H9 (cell line): ENCODE results near the gene PGBD5. TPM values are rescaled to one million over a fixed set of nuclear protein-coding genes. Genes with fewer than 3 reads are reported as not detected.

ENCODE experiments used
- DNase-seq: peaks from one replicate; pipeline ENCODE4 v3.0.0-alpha.2; 2017
- H2AFZ ChIP-seq: one replicate; pipeline ENCODE4 v1.6.1; 2013; ENCODE audit warnings: mild to moderate bottlenecking, low read length, control low read depth, moderate library complexity
- H2AK5ac ChIP-seq: 2 replicates; pipeline ENCODE4 v1.6.1; 2013; ENCODE audit warnings: low read length, control low read depth, mixed read lengths; ENCODE audit not compliant: insufficient read length
- H2BK120ac ChIP-seq: one replicate; pipeline ENCODE4 v1.6.1; 2013; ENCODE audit warnings: low read depth, mild to moderate bottlenecking, low read length, control low read depth, inconsistent platforms; ENCODE audit not compliant: poor library complexity, severe bottlenecking
- H2BK12ac ChIP-seq: 2 replicates; pipeline ENCODE4 v1.6.1; 2013; ENCODE audit warnings: low read length, control low read depth, mixed read lengths, low read depth; ENCODE audit not compliant: insufficient read length
- H2BK15ac ChIP-seq: 2 replicates; pipeline ENCODE4 v1.6.1; 2013; ENCODE audit warnings: low read depth, low read length, control low read depth
- H2BK20ac ChIP-seq: one replicate; pipeline ENCODE4 v1.6.1; 2013; ENCODE audit warnings: low read depth, mild to moderate bottlenecking, low read length, control low read depth, inconsistent platforms; ENCODE audit not compliant: poor library complexity, severe bottlenecking
- H2BK5ac ChIP-seq: 2 replicates; pipeline ENCODE4 v1.6.1; 2013; ENCODE audit warnings: low read length, control low read depth, mixed read lengths; ENCODE audit not compliant: insufficient read length
- H3K14ac ChIP-seq: 2 replicates; pipeline ENCODE4 v1.6.1; 2013; ENCODE audit warnings: low read length, control low read depth; ENCODE audit not compliant: insufficient read depth
- H3K18ac ChIP-seq: 2 replicates; pipeline ENCODE4 v1.6.1; 2013; ENCODE audit warnings: low read depth, mild to moderate bottlenecking, mixed read lengths, low read length, control low read depth; ENCODE audit not compliant: insufficient read length
- H3K23ac ChIP-seq: 2 replicates; pipeline ENCODE4 v1.6.1; 2013; ENCODE audit warnings: low read length, control low read depth, mixed read lengths, low read depth; ENCODE audit not compliant: insufficient read length
- H3K23me2 ChIP-seq: 2 replicates; pipeline ENCODE4 v1.6.1; 2013; ENCODE audit warnings: low read depth, mild to moderate bottlenecking, mixed read lengths, low read length, control low read depth; ENCODE audit not compliant: insufficient read length, poor library complexity, severe bottlenecking
- H3K27ac ChIP-seq: 2 replicates; pipeline ENCODE4 v1.5.1; 2013; ENCODE audit warnings: low read length, control low read depth, mixed read lengths, low read depth; ENCODE audit not compliant: insufficient read length
- H3K27me3 ChIP-seq: 2 replicates; pipeline ENCODE4 v1.6.1; 2013; ENCODE audit warnings: low read length, control low read depth, inconsistent platforms; ENCODE audit not compliant: insufficient read depth
- H3K4ac ChIP-seq: 2 replicates; pipeline ENCODE4 v1.6.1; 2013; ENCODE audit warnings: low read depth, mild to moderate bottlenecking, control low read depth, inconsistent platforms, low read length, moderate library complexity
- H3K4me1 ChIP-seq: 2 replicates; pipeline ENCODE4 v1.6.1; 2013; ENCODE audit warnings: low read length, control low read depth, inconsistent platforms; ENCODE audit not compliant: insufficient read depth
- H3K4me2 ChIP-seq: 2 replicates; pipeline ENCODE4 v1.6.1; 2013; ENCODE audit warnings: low read length, control low read depth, mixed read lengths; ENCODE audit not compliant: insufficient read length, insufficient read depth
- H3K56ac ChIP-seq: 2 replicates; pipeline ENCODE4 v1.6.1; 2013; ENCODE audit warnings: low read depth, mild to moderate bottlenecking, mixed read lengths, low read length, control low read depth; ENCODE audit not compliant: insufficient read length
- H3K79me1 ChIP-seq: 2 replicates; pipeline ENCODE4 v1.6.1; 2013; ENCODE audit warnings: low read depth, mild to moderate bottlenecking, moderate library complexity, low read length, control low read depth, inconsistent platforms; ENCODE audit not compliant: insufficient read depth, poor library complexity, severe bottlenecking
- H3K79me2 ChIP-seq: 2 replicates; pipeline ENCODE4 v1.6.1; 2013; ENCODE audit warnings: low read length, control low read depth, inconsistent platforms; ENCODE audit not compliant: insufficient read depth
- H3K9ac ChIP-seq: 2 replicates; pipeline ENCODE4 v1.6.1; 2013; ENCODE audit warnings: low read length, control low read depth, mixed read lengths; ENCODE audit not compliant: insufficient read length; ENCODE audit errors: extremely low read depth
- H3K9me3 ChIP-seq: one replicate; pipeline ENCODE4 v1.6.1; 2013; ENCODE audit warnings: low read depth, low read length, inconsistent platforms; ENCODE audit not compliant: control insufficient read depth
- H3T11ph ChIP-seq: one replicate; pipeline ENCODE4 v1.6.1; 2013; ENCODE audit warnings: mild to moderate bottlenecking, low read length, control low read depth, inconsistent platforms
- H4K20me1 ChIP-seq: one replicate; pipeline ENCODE4 v1.6.1; 2013; ENCODE audit not compliant: control insufficient read depth, insufficient read length, insufficient read depth
- H4K5ac ChIP-seq: 2 replicates; pipeline ENCODE4 v1.6.1; 2013; ENCODE audit warnings: low read depth, mild to moderate bottlenecking, mixed read lengths, low read length, control low read depth; ENCODE audit not compliant: insufficient read length
- H4K8ac ChIP-seq: replicated peaks from 2 replicates; pipeline ENCODE4 v1.6.1; 2013; ENCODE audit warnings: low read length, control low read depth, mixed read lengths, low read depth; ENCODE audit not compliant: insufficient read length
- H4K91ac ChIP-seq: 2 replicates; pipeline ENCODE4 v1.6.1; 2013; ENCODE audit warnings: low read depth, mild to moderate bottlenecking, moderate library complexity, mixed read lengths, low read length, control low read depth; ENCODE audit not compliant: insufficient read length
- H3K27ac Mint-ChIP-seq, 3 experiments: 2 replicates in 2 of 3; 3 replicates in 1 of 3; pipeline ENCODE4 v1.8.0; 2020 to 2021; ENCODE audit warnings: mixed read lengths in 3 of 3, mild to moderate bottlenecking in 1 of 3, moderate library complexity in 1 of 3
- H3K27me3 Mint-ChIP-seq: 2 replicates; pipeline ENCODE4 v1.8.0; 2021; ENCODE audit warnings: low read depth, mild to moderate bottlenecking, moderate library complexity, mixed read lengths
- H3K36me3 Mint-ChIP-seq, 3 experiments: 2 replicates in 2 of 3; 3 replicates in 1 of 3; pipeline ENCODE4 v1.8.0; 2020 to 2021; ENCODE audit warnings: low read depth in 3 of 3, mixed read lengths in 3 of 3; ENCODE audit not compliant: insufficient read depth in 1 of 3
- H3K4me1 Mint-ChIP-seq, 2 experiments: 2 replicates each; pipeline ENCODE4 v1.8.0; 2020; ENCODE audit warnings: mixed read lengths in 2 of 2
- H3K4me3 Mint-ChIP-seq, 2 experiments: 2 replicates in 1 of 2; 3 replicates in 1 of 2; pipeline ENCODE4 v1.8.0; 2020 to 2021; ENCODE audit warnings: mild to moderate bottlenecking in 2 of 2, mixed read lengths in 2 of 2, moderate library complexity in 1 of 2
- H3K9me3 Mint-ChIP-seq, 2 experiments: 2 replicates in 1 of 2; 3 replicates in 1 of 2; pipeline ENCODE4 v1.8.0; 2020; ENCODE audit warnings: mild to moderate bottlenecking in 2 of 2, mixed read lengths in 2 of 2, moderate library complexity in 1 of 2
- CTCF ChIP-seq: fragments of 200-600 bp; sonication (generic); conservative IDR thresholded peaks from 3 replicates; pipeline ENCODE4 v1.8.0; 2021; ENCODE audit warnings: antibody characterized with exemption, mild to moderate bottlenecking
- WGBS: extraction: QIAGEN DNeasy Blood & Tissue Kit; methylation state at CpG from one replicate; pipeline ENCODE4 v1.1.7; 2013; ENCODE audit warnings: missing lambda C conversion rate, low lambda C conversion rate, mixed read lengths; ENCODE audit not compliant: insufficient read length; ENCODE audit errors: extremely low coverage; 5-methylcytosine and 5-hydroxymethylcytosine counted together
- total RNA-seq: library from RNA; stranded (reverse); gene quantifications from 2 replicates; pipeline ENCODE4 v1.2.1, GENCODE V29; 2021

The PGBD5 gene
- total RNA-seq, 1 experiment from 2014 or later, result 19.1 TPM

DNA sequence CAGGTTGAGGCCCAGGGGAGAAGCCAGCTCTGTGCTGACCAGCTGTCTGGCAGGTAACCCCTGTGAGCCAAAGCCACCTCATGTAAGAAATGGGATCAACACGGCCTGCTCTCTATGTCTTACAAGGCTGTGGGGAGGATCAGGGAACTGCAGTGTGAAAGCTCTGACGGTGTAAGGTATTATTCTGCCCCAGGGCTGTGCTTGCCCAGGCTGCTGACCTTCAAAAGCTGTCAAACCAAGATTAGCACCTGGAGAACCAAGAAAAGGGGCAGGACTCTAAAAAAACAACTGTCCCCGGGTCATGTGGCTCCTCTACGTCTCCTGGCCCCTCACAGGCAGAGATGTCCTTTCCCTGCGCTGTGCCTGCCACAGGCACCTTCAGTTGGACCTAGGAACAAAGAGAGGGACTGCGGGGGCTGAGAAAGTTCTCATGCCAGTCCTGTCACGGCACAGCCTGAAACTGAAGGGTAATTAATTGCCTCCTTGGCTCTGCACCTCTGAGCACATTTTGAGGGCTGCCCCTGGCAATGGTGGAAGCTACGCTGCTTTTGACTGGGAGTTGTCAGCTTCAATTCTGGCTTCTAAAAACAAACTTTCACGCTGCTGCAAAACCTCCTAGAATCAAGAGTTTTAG lies 77.6 kb downstream of the PGBD5 start:
- H2AK5ac ChIP-seq, result no peak overlapping the region
- no peak overlapping the region for H3K27ac Mint-ChIP-seq
- H2BK5ac ChIP-seq, result no peak overlapping the region
- H3K4me2 ChIP-seq, result no peak overlapping the region
- no peak overlapping the region for H2BK12ac ChIP-seq
- H2BK15ac ChIP-seq, result no peak overlapping the region
- H4K5ac ChIP-seq, result no peak overlapping the region
- no peak overlapping the region for H3K27ac ChIP-seq
- H3K79me1 ChIP-seq, result no peaks in the 10 kb centered on the region
- H3K9me3 Mint-ChIP-seq, result no peaks in the 10 kb centered on the region
- H3K14ac ChIP-seq, result no peak overlapping the region
- H3K9ac ChIP-seq, result no peak overlapping the region
- H3K4me1 Mint-ChIP-seq, result no peaks in the 10 kb centered on the region
- no peaks in the 10 kb centered on the region for H3K4me1 ChIP-seq
- peaks cover 11 to 37% (median 17%) of the 10 kb centered on the region in 3 experiments for H3K36me3 Mint-ChIP-seq
- no peaks in the 10 kb centered on the region for H3K27me3 Mint-ChIP-seq
- H3K79me2 ChIP-seq, result no peaks in the 10 kb centered on the region
- H4K91ac ChIP-seq, result no peak overlapping the region
- no peak overlapping the region for H3K4me3 Mint-ChIP-seq
- no peak overlapping the region for H3K56ac ChIP-seq
- no peak overlapping the region for H3T11ph ChIP-seq
- H3K18ac ChIP-seq, result no peak overlapping the region
- H3K9me3 ChIP-seq, result no peaks in the 10 kb centered on the region
- H2BK20ac ChIP-seq, result no peak overlapping the region
- no peaks in the 10 kb centered on the region for H3K27me3 ChIP-seq
- H3K23ac ChIP-seq, result no peak overlapping the region
- H2AFZ ChIP-seq, result no peak overlapping the region
- no peak for TF ChIP-seq CTCF
- no peak for DNase-seq
- H3K4ac ChIP-seq, result no peak overlapping the region
- no peaks in the 10 kb centered on the region for H3K23me2 ChIP-seq
- no peak overlapping the region for H2BK120ac ChIP-seq
- H4K20me1 ChIP-seq, result no peaks in the 10 kb centered on the region
- H4K8ac ChIP-seq, result no peak overlapping the region
- WGBS, result no CpG with 5 or more reads among the region's 9 CpGs
